Naive B cell (primary cell): ENCODE data around the gene SPATS2L. TPM values are rescaled to one million over a fixed set of nuclear protein-coding genes. Genes with fewer than 3 reads are reported as not detected.

ENCODE experiments used
- ATAC-seq, 2 donors: fragments of 150-1000 bp; cut with Tn5 transposase; 2 replicates each; pipeline ENCODE4 v1.10.0; 2021; ENCODE audit warnings: low read depth in 2 of 2, mild to moderate bottlenecking in 2 of 2, moderate library complexity in 2 of 2
- DNase-seq: peaks from one replicate; pipeline ENCODE4 v3.0.0; 2022
- H3K27ac Mint-ChIP-seq, 6 donors: one replicate each; pipeline ENCODE4 v1.8.0; 2020 to 2022; ENCODE audit warnings: mild to moderate bottlenecking in 6 of 6, mixed read lengths in 6 of 6, moderate library complexity in 5 of 6, inconsistent platforms in 2 of 6
- H3K27me3 Mint-ChIP-seq, 3 donors: one replicate each; pipeline ENCODE4 v1.8.0; 2021 to 2022; ENCODE audit warnings: mixed read lengths in 3 of 3, mild to moderate bottlenecking in 1 of 3
- H3K36me3 Mint-ChIP-seq, 2 donors: one replicate each; pipeline ENCODE4 v1.8.0; 2020 to 2022; ENCODE audit warnings: mixed read lengths in 2 of 2, inconsistent platforms in 1 of 2, mild to moderate bottlenecking in 1 of 2
- H3K4me1 Mint-ChIP-seq, 3 donors: one replicate each; pipeline ENCODE4 v1.8.0; 2020 to 2022; ENCODE audit warnings: mixed read lengths in 3 of 3, inconsistent platforms in 1 of 3, mild to moderate bottlenecking in 1 of 3, moderate library complexity in 1 of 3
- H3K4me3 Mint-ChIP-seq, 8 donors: one replicate each; pipeline ENCODE4 v1.8.0; 2020 to 2022; ENCODE audit warnings: mild to moderate bottlenecking in 8 of 8, mixed read lengths in 8 of 8, moderate library complexity in 8 of 8, inconsistent platforms in 2 of 8
- H3K9me3 Mint-ChIP-seq, 7 donors: one replicate each; pipeline ENCODE4 v1.8.0; 2020 to 2022; ENCODE audit warnings: mixed read lengths in 7 of 7, mild to moderate bottlenecking in 5 of 7, inconsistent platforms in 2 of 7, moderate library complexity in 1 of 7
- polyA plus RNA-seq, 6 donors: library from polyadenylated mRNA; unstranded; fragments of 300-500 nt; fragmentation: Illumina TruSeq; gene quantifications; one replicate each; pipeline ENCODE4 v1.2.3, GENCODE V29; 2021; ENCODE audit warnings: low read depth in 6 of 6

Gene SPATS2L
- polyA plus RNA-seq, 6 donors from 2014 or later: 0.33 to 2.8 (median 1.2) TPM; not detected in 3

DNA sequence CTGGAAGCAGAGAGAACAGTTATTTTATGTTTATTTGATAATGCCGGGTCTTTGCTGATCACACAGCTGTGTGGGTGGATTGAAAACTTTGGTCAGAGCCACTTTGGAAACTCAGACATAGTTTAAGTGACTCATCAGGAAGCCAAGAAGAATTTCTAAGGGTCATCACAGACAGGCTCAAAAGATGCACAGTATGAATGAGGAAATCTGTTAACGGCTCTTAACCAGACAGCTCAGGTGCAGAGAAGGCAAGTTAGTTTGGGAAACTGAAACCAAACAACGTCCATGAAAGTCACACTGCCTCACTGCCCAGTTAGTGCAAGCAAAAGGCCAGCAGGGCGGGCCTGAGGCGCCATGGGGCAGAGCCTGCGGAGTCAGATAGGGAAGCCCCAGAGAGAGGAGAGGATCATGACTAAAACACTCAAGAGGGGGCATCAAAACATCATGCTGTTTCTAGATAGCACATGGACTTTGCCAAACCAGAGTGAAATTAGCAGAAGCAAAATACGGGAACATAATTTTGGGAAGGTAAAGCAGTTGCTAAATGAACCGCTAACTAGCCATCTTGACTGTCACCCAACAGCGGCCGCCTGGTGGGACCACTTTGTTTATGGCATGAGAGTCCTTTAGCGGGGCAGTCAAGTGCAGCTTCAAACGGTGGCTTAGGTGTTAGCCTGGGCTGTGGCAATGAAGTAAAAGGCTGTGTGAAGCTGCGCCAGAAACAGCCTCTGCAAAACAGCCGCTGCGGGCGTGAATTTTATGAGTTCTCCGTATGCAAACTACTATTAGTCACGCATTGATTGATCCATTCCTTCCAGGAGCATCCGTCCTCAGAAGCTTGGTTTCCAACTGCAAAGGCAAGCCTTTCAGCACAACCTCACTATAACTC, 102.2 kb downstream of the SPATS2L start:
- DNase-seq (no peak), ATAC-seq (no peak)
- H3K9me3 Mint-ChIP-seq: no peaks in the 10 kb centered on the region
- no peaks in the 10 kb centered on the region for H3K36me3 Mint-ChIP-seq
- peak overlapping the region in 1 of 6 donors; percentile 17 for H3K27ac Mint-ChIP-seq
- H3K4me3 Mint-ChIP-seq: no peak overlapping the region
- H3K4me1 Mint-ChIP-seq: peaks cover 0 to 5% (median 3%) of the 10 kb centered on the region in 3 donors
- peaks cover 0 to 5% (median 0%) of the 10 kb centered on the region in 3 donors for H3K27me3 Mint-ChIP-seq

DNA sequence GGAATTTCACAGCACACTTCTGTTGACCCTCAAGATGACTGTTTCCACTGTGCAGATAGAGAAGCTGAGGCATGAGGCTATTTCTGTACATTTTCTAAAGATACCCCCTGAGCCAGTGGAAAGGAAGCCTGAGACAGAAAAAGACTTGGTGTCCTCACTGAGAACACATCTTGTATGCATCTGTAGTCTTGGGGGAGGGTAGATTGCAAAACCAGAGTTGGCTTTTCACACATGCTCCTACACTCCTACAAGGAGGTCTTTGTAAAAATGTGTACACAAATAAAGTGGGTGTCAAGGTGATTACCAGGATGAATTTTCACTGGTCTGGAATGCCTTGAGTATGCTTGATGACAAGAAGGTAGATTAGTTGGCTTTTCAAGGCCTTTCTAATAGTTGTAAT, 105.3 kb downstream of the SPATS2L start:
- H3K27ac Mint-ChIP-seq: no peak overlapping the region
- no peaks in the 10 kb centered on the region for H3K36me3 Mint-ChIP-seq
- no peaks in the 10 kb centered on the region for H3K4me1 Mint-ChIP-seq
- peaks cover 0 to 5% (median 0%) of the 10 kb centered on the region in 3 donors for H3K27me3 Mint-ChIP-seq
- ATAC-seq (no peak), DNase-seq (no peak)
- H3K4me3 Mint-ChIP-seq: no peak overlapping the region
- H3K9me3 Mint-ChIP-seq: no peaks in the 10 kb centered on the region

DNA sequence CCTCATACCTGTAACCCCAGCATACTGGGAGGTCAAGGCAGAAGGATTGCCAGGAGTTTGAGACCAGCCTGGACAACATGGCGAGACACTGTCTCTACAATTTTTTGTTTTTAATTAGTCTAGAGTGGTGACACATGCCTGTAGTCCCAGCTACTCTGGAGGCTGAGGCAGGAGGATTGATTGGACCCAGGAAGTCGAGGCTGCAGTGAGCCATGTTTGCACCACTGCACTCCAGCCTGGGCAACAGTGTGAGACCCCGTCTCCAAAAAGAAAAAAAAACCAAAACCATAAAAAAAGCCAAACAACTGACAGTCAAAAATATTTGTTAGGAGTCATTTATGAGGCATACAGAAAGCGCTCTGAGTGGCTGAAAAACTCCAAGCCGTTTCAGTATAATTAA, 107.9 kb downstream of the SPATS2L start:
- DNase-seq (no peak), ATAC-seq (no peak)
- Mint-ChIP-seq H3K36me3 (no peaks in the 10 kb centered on the region), H3K27ac (no peak overlapping the region), H3K4me1 (no peaks in the 10 kb centered on the region), H3K4me3 (no peak overlapping the region), H3K27me3 (no peaks in the 10 kb centered on the region), H3K9me3 (no peaks in the 10 kb centered on the region)

DNA sequence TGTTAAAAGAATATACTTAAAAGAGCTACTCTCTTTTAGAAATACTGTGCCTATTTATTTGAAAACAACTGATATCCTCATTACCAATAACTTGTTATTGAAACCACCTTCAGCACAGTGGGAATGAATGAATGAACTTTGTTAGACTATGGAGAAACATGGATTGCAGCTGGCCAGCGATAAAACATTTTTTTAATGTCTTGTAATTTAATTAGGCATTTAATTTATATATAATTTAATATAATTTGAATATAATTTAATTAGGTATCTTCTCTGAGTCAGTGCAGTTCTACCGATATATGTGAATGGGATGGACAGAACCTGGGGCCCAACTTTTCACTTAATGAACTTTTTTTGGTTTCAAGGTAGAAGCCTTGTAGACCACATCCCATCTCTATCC, 109.0 kb downstream of the SPATS2L start:
- H3K4me3 Mint-ChIP-seq: no peak overlapping the region
- H3K36me3 Mint-ChIP-seq: no peaks in the 10 kb centered on the region
- H3K27me3 Mint-ChIP-seq: no peaks in the 10 kb centered on the region
- DNase-seq (no peak), ATAC-seq (no peak)
- no peaks in the 10 kb centered on the region for H3K4me1 Mint-ChIP-seq
- H3K9me3 Mint-ChIP-seq: no peaks in the 10 kb centered on the region
- no peak overlapping the region for H3K27ac Mint-ChIP-seq

DNA sequence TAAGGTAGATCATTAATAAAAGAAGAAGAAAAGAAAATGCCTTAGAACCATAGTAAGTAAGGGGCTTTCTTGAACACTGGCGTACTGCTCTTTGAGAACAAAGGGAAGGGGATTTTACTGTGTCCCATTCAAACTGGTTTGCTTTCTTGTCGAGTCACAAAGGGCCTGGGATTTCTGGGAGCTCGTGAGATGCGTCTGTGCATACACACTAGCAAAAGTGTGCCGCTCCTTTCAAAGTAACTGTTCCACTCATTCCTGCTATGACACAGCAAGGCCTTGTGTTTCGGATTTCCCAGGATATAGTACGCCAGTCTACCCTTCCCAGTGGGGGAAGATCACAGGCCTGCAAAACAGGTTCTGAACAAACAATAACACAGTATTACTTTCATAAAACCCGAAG, 110.4 kb downstream of the SPATS2L start:
- DNase-seq (no peak), ATAC-seq (no peak)
- Mint-ChIP-seq H3K4me3 (no peak overlapping the region), H3K27ac (no peak overlapping the region), H3K9me3 (no peaks in the 10 kb centered on the region), H3K27me3 (no peaks in the 10 kb centered on the region), H3K36me3 (no peaks in the 10 kb centered on the region), H3K4me1 (no peaks in the 10 kb centered on the region)

DNA sequence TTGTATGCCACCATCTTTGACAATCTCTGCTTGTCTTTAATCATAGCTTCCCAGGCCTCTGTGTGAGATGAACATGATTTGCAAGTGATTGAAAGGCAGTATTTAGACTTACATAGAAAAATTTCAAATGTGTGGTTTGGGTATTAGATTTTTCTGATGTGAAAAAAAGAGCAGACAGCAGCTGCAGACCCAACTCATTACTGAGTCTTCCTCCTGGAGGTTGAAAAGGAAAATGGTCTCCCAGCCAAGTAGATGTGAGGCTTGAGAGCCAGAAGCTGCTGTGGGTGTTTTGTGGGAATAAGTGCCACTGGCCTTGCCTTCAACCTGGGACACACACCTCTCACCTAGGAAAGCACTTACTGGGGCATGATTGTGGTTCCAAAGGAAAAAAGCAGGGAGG, 110.9 kb downstream of the SPATS2L start:
- Mint-ChIP-seq H3K27ac (no peak overlapping the region), H3K36me3 (no peaks in the 10 kb centered on the region), H3K4me1 (no peaks in the 10 kb centered on the region), H3K27me3 (no peaks in the 10 kb centered on the region), H3K4me3 (no peak overlapping the region), H3K9me3 (no peaks in the 10 kb centered on the region)
- no peak for DNase-seq
- ATAC-seq: no peak

DNA sequence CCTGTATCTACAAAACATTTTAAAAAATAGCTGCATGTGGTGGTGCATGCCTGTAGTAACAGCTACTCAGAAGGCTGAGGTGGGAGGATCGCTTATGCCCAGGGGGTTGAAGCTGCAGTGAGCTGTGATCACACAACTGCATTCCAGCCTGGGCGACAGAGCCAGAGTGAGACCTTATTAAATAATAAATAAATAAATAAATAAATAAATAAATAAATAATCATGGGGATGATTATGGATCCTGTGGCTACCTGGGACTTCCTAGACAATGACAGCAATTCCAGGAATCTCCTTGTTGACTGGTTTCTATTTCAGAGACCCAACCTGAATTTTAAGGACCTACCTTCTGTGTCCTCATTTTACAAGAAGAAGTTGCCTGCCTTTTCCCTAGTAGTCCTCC, 111.9 kb downstream of the SPATS2L start:
- H3K27me3 Mint-ChIP-seq: no peaks in the 10 kb centered on the region
- H3K36me3 Mint-ChIP-seq: no peaks in the 10 kb centered on the region
- peak overlapping the region in 2 of 6 donors; percentile 18 to 57 for H3K27ac Mint-ChIP-seq
- no peaks in the 10 kb centered on the region for H3K9me3 Mint-ChIP-seq
- no peaks in the 10 kb centered on the region for H3K4me1 Mint-ChIP-seq
- no peak overlapping the region for H3K4me3 Mint-ChIP-seq
- ATAC-seq (no peak), DNase-seq (no peak)

DNA sequence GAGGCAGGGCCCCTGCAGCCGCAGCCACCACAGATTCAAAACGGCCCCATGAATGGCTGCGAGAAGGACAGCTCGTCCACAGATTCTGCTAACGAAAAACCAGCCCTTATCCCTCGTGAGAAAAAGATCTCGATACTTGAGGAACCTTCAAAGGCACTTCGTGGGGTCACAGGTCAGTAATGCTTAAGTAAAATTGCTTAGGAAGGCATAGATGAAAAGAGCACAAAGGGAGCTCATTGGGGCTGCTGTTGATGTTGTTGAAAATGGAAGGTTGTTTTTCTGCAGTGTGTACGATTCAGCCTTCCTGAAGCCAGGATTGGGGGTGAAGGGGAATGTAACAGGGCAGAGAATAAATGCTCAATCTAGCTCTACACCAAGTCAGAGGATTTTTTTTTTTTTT, 112.8 kb downstream of the SPATS2L start:
- DNase-seq (no peak), ATAC-seq (no peak)
- no peaks in the 10 kb centered on the region for H3K9me3 Mint-ChIP-seq
- no peaks in the 10 kb centered on the region for H3K36me3 Mint-ChIP-seq
- no peaks in the 10 kb centered on the region for H3K4me1 Mint-ChIP-seq
- no peaks in the 10 kb centered on the region for H3K27me3 Mint-ChIP-seq
- no peak overlapping the region for H3K4me3 Mint-ChIP-seq
- H3K27ac Mint-ChIP-seq: no peak overlapping the region

DNA sequence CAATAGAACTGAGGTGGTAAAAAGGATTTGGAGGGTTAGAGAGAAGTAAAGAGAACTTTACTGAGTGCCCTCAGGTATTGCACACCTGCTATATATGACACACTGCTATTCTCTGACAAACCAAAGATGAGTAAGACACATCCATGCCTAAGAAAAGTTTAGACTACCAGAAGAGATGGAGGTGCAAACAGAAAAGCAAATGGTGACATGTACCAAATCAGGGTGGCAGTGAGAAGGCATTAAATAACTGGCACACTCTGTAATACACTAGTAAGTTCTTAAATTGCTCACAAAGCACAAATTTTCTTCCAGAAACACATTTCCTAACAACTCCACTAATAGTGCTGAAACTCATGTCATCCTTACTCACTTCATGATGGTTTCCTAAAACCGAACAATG, 114.8 kb downstream of the SPATS2L start:
- H3K27ac Mint-ChIP-seq: no peak overlapping the region

DNA sequence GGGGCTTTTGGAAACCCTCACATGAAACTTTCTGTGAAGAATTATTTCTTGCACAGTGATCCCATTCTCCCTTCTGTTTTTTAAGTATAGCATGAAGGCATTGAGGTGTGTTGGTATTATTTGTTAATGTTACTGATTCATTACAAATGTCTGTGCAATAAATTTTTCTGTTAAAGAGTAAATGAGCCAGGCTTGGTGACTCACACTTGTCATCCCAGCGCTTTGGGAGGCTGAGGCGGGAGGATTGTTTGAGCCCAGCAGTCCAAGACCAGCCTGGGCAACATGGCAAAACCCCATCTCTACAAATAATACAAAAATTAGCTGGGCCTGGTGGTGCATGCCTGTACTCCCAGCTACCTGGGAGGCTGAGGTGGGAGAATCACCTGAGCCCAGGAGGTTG, 115.6 kb downstream of the SPATS2L start:
- no peak for ATAC-seq
- H3K27ac Mint-ChIP-seq: no peak overlapping the region
- H3K9me3 Mint-ChIP-seq: no peaks in the 10 kb centered on the region
- no peak for DNase-seq
- H3K4me3 Mint-ChIP-seq: no peak overlapping the region
- no peaks in the 10 kb centered on the region for H3K36me3 Mint-ChIP-seq
- no peaks in the 10 kb centered on the region for H3K4me1 Mint-ChIP-seq
- no peaks in the 10 kb centered on the region for H3K27me3 Mint-ChIP-seq

More for the DNA sequence above, 114.8 kb downstream of the SPATS2L start:
- Mint-ChIP-seq H3K4me1 (no peaks in the 10 kb centered on the region), H3K27me3 (no peaks in the 10 kb centered on the region), H3K9me3 (no peaks in the 10 kb centered on the region), H3K4me3 (no peak overlapping the region), H3K36me3 (no peaks in the 10 kb centered on the region)
- DNase-seq (no peak), ATAC-seq (no peak)

DNA sequence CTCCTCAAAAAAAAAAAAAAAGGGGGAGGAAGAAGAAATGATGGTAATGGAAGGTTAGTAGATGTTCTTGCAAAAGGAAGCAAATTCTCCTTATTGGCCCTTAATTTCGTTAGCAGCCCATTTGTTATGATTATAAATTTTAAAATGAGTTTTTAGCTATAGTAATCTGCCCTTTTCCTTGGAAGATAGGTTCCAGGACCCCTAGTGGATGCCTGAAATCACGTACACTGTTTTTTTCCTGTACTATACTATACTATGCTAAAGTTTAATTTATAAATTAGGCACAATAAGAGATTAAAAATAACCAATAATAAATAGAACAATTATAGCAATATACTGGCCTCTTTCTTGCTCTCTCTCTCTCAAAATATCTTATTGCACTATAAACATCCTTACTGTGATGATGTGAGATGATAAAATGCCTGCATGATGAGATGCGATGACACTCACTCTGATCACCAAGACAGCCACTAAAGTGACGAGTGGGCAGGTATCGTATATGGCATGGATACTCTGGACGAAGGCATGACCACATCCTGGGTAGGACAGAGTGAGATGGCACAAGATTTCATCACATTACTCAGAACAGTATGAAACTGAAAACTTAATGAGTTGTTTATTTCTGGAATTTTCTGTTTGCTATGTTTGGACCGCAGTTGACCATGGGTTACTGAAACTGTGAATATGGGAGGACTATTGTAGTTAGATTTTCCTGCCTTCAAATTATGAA, 116.2 kb downstream of the SPATS2L start:
- no peak for DNase-seq

DNA sequence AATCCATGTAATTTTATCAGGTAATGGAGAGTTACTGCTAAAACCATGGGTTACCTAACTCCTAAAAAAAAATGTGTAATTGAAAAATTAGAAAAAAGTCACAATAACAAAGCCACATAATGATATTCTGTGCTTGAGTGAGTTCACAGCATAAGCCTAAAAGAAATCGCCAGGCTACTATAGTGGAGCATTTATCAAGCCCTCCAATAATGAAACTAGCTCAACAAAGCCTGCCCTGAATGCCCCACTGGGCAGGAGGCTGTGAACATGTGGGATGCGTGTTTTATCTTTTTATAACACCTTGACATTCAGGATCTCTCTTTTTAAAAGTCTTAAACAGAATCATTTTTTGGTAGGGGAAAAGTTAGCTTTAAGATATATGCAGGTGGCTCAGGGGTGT, 117.0 kb downstream of the SPATS2L start:
- no peak for ATAC-seq
- no peaks in the 10 kb centered on the region for H3K4me1 Mint-ChIP-seq
- H3K9me3 Mint-ChIP-seq: no peaks in the 10 kb centered on the region
- no peaks in the 10 kb centered on the region for H3K36me3 Mint-ChIP-seq
- no peaks in the 10 kb centered on the region for H3K27me3 Mint-ChIP-seq
- H3K27ac Mint-ChIP-seq: no peak overlapping the region
- no peak for DNase-seq
- no peak overlapping the region for H3K4me3 Mint-ChIP-seq

More for the DNA sequence above, 116.2 kb downstream of the SPATS2L start:
- Mint-ChIP-seq H3K4me1 (no peaks in the 10 kb centered on the region), H3K27ac (no peak overlapping the region), H3K36me3 (no peaks in the 10 kb centered on the region), H3K4me3 (no peak overlapping the region), H3K9me3 (no peaks in the 10 kb centered on the region), H3K27me3 (no peaks in the 10 kb centered on the region)
- ATAC-seq: no peak

DNA sequence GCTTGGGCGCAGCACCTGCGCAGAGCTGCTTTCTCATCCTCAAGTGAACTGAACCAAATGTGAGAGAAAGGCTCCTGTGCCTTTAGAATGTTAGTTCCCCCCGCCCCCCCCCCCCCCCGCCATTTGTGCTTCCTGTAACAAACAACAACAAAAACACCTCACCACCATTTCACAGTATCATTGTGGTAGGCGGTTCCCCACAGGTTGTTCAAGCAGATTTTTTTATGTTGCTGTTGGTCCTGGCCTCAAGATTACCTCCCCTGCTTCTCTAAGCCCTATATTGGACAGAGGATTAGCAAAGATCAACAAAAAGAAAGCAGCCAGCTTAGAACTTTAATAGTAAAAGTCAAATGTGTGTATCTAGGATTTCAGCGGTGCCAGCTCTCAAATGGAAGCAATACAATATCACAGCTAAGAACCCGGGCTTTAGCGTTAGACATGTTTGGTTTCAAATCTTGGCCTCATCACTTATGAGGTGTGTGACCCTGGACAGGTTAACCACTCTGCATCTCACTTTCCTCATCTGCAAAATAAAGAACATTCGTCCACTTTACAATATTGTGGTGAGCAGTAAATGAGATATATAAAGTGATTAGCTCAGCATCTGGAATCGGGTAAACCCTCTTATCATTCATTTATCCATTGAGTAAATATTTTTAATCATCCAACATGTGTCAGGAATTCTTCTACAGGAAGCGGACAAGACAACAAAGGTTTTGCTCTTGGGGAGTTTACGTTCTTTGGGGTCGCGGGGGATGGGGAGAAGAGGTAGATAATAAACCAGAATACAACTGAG, 118.7 kb downstream of the SPATS2L start:
- Mint-ChIP-seq H3K36me3 (no peaks in the 10 kb centered on the region), H3K4me3 (no peak overlapping the region), H3K4me1 (no peaks in the 10 kb centered on the region), H3K9me3 (no peaks in the 10 kb centered on the region), H3K27ac (peak overlapping the region in 1 of 6 donors; percentile 84), H3K27me3 (no peaks in the 10 kb centered on the region)
- DNase-seq (no peak), ATAC-seq (no peak)
